GM12878 (cell line): ENCODE results near the gene FAAP100. TPM values are rescaled to one million over a fixed set of nuclear protein-coding genes. Genes with fewer than 3 reads are reported as not detected.

Source experiments
- ATAC-seq: fragments of 200-7000 bp; cut with Tn5 transposase; 3 replicates; pipeline ENCODE4 v1.9.1; 2020; ENCODE audit warnings: mild to moderate bottlenecking, moderate library complexity
- BruUV-seq: library from RNA; stranded (reverse); fragments of 400-500 nt; replicated peaks from 2 replicates; lab custom pipeline; 2021; lab: Mats Ljungman, UMichigan
- CTCF ChIA-PET: fragments of 300-600 bp; sonication (Branson Sonifier 250); formaldehyde crosslinking; extraction: SDS; loops from one replicate; lab custom pipeline; 2021; ENCODE audit warnings: inconsistent platforms; lab: Yijun Ruan, JAX
- POLR2A ChIA-PET: fragments of 350-600 bp; formaldehyde crosslinking; extraction: SDS; loops from one replicate; lab custom pipeline; 2021; ENCODE audit warnings: inconsistent platforms; lab: Charles Lee
- RAD21 ChIA-PET: fragments of 300-600 bp; sonication (Branson Sonifier 250); formaldehyde crosslinking; loops from one replicate; lab custom pipeline; 2023; ENCODE audit warnings: antibody characterized with exemption; ENCODE audit not compliant: unreplicated experiment; lab: Charles Lee
- SMC1A ChIA-PET: fragments of 300-600 bp; sonication (Branson Sonifier 250); formaldehyde crosslinking; loops from one replicate; lab custom pipeline; 2023; ENCODE audit not compliant: unreplicated experiment, uncharacterized antibody; lab: Charles Lee
- DNase-seq: peaks from one replicate; pipeline ENCODE4 v3.0.0-alpha.2; 2011; ENCODE audit warnings: low read depth, low spot score
- FAIRE-seq: peaks from 3 replicates; lab custom pipeline; 2011; peaks lifted over from hg19 to GRCh38; lab: Jason Lieb, UNC
- H2AFZ ChIP-seq: 2 replicates; pipeline ENCODE4 v1.6.0; 2011; ENCODE audit warnings: low read depth, low read length, control low read depth; ENCODE audit not compliant: control insufficient read depth
- H3K27ac ChIP-seq: 2 replicates; pipeline ENCODE4 v1.5.1; 2011; ENCODE audit warnings: control low read depth; ENCODE audit not compliant: control insufficient read depth, insufficient read depth
- H3K27me3 ChIP-seq, 2 experiments: replicated peaks in 1 of 2; 2 replicates each; pipeline versions ENCODE4 v1.6.0 to v1.6.1; 2011; ENCODE audit warnings: low read length in 1 of 2; ENCODE audit not compliant: control insufficient read depth in 2 of 2, insufficient read depth in 2 of 2
- H3K36me3 ChIP-seq, 2 experiments: 2 replicates each; pipeline ENCODE4 v1.5.1; 2011; ENCODE audit warnings: low read length in 1 of 2; ENCODE audit not compliant: control insufficient read depth in 2 of 2, insufficient read depth in 2 of 2
- H3K4me1 ChIP-seq: 2 replicates; pipeline ENCODE4 v1.6.1; 2011; ENCODE audit warnings: mild to moderate bottlenecking, low read length, moderate library complexity, mixed read lengths; ENCODE audit not compliant: control insufficient read depth, insufficient read depth
- H3K4me2 ChIP-seq: 2 replicates; pipeline ENCODE4 v1.6.0; 2011; ENCODE audit warnings: control low read depth; ENCODE audit not compliant: control insufficient read depth, insufficient read depth
- H3K4me3 ChIP-seq: fragments of 200-600 bp; sonication (generic); 2 replicates; pipeline ENCODE4 v1.5.1; 2016
- H3K79me2 ChIP-seq: 2 replicates; pipeline ENCODE4 v1.6.0; 2011; ENCODE audit warnings: low read length; ENCODE audit not compliant: control insufficient read depth, insufficient read depth
- H3K9ac ChIP-seq: 2 replicates; pipeline ENCODE4 v1.8.0; 2011; ENCODE audit warnings: low read length, control low read depth, mixed read lengths; ENCODE audit not compliant: control insufficient read depth, insufficient read depth
- H3K9me3 ChIP-seq: replicated peaks from 3 replicates; pipeline ENCODE4 v1.5.1; 2011; ENCODE audit warnings: mild to moderate bottlenecking, low read length; ENCODE audit not compliant: control insufficient read depth, insufficient read depth
- H4K20me1 ChIP-seq: 2 replicates; pipeline ENCODE4 v1.6.0; 2011; ENCODE audit not compliant: control insufficient read depth, insufficient read depth
- CBFB ChIP-seq: IDR thresholded peaks from 2 replicates; pipeline ENCODE4 v1.6.1; 2016; ENCODE audit warnings: antibody characterized with exemption, low read depth
- CUX1 ChIP-seq: IDR thresholded peaks from 2 replicates; pipeline ENCODE4 v1.6.1; 2012; ENCODE audit warnings: improper control_type of control experiment, low read depth, low read length; ENCODE audit not compliant: insufficient replicate concordance
- RCOR1 ChIP-seq: conservative IDR thresholded peaks from 2 replicates; pipeline ENCODE4 v1.6.1; 2012; ENCODE audit warnings: low read depth, low read length, improper control_type of control experiment
- WGBS: methylation state at CpG from one replicate; pipeline ENCODE4 v1.1.6; 2016; ENCODE audit warnings: low lambda C conversion rate; ENCODE audit not compliant: insufficient replicate concordance, insufficient coverage; ENCODE audit errors: missing lambda C conversion rate; 5-methylcytosine and 5-hydroxymethylcytosine counted together
- in situ Hi-C: fragments of 300-500 bp; cut with MboI; formaldehyde crosslinking; loops from 9 replicates; pipeline ENCODE4 v1.14.3; 2018; ENCODE audit warnings: mixed read lengths
- intact Hi-C: fragments of 100-400 bp; cut with micrococcal nuclease; formaldehyde crosslinking; loops from one replicate; pipeline ENCODE4 v1.14.2; 2022; ENCODE audit not compliant: unreplicated experiment
- polyA plus RNA-seq, 11 experiments: library from polyadenylated mRNA; depleted of rRNA in 4 of 11; unstranded in 6 of 11; stranded (reverse) in 5 of 11; fragments of >200 nt; fragmentation: Nextera tagmentation in 4 of 11; fragmentation: Illumina TruSeq in 1 of 11; extraction: Ambion mirVana in 4 of 11; extraction: Trizol in 1 of 11; gene quantifications; 1 replicate in 1 of 11; 2 replicates in 10 of 11; pipeline versions ENCODE4 v1.2.1 to v1.2.3, GENCODE V29; 2011 to 2016; ENCODE audit warnings: inconsistent platforms in 2 of 11, missing spikeins in 2 of 11, low read depth in 1 of 11
- total RNA-seq, 4 experiments: library from RNA; depleted of rRNA in 3 of 4; stranded (reverse); fragments of >200 nt in 3 of 4; fragmentation: Illumina TruSeq in 1 of 4; extraction: Trizol in 1 of 4; gene quantifications; 2 replicates each; pipeline versions ENCODE4 v1.2.1 to v1.2.3, GENCODE V29; 2013 to 2021

The FAAP100 gene
- total and polyA plus RNA-seq, 10 of the 15 experiments (the other 5 are each of a cell fraction or from before 2014, with no cell fraction given), result 0.11 to 46.2 (median 17.1) TPM

GRCh38 chr17:81492202-81492601 lies 60.0 kb downstream of the FAAP100 start:
- POLR2A ChIA-PET, result no interaction called here
- no peak for ATAC-seq
- Histone ChIP-seq H3K9me3 (no peaks in the 10 kb centered on the region; the same call in 2 of the 3 replicates), H3K9ac (no peak overlapping the region), H4K20me1 (no peaks in the 10 kb centered on the region), H3K36me3 (no peaks in the 10 kb centered on the region), H3K4me2 (no peak overlapping the region), H3K79me2 (no peaks in the 10 kb centered on the region), H3K27me3 (peaks cover 5 to 7% of the 10 kb centered on the region in 2 experiments), H2AFZ (no peak overlapping the region), H3K4me1 (no peaks in the 10 kb centered on the region), H3K4me3 (no peak overlapping the region), H3K27ac (no peak overlapping the region)
- FAIRE-seq, result no peak
- RAD21 ChIA-PET, result no interaction called here
- WGBS, result 30% methylated on average over 18 of the region's 18 CpGs
- SMC1A ChIA-PET, result interaction anchor here (0.6 kb wide), 1 partner anchor 63 kb away, joined by 3 read pairs; no protein-coding TSS in a partner anchor
- CTCF ChIA-PET, result interaction anchor here (0.5 to 1.4 kb wide), 4 partner anchors 12 to 239 kb away, joined by 3 to 5 read pairs (median 3); no protein-coding TSS in a partner anchor
- no TSS peak for BruUV-seq
- in situ Hi-C loops, result loop anchor here (25.0 kb wide), 1 partner anchor 355 kb away; no protein-coding TSS in a partner anchor
- DNase-seq, result no peak
- no peak for TF ChIP-seq RCOR1
- TF ChIP-seq CBFB, result no peak
- no peak for TF ChIP-seq CUX1
- intact Hi-C loops, result no loop called here
